ENCODE results near the gene FBN1. TPM values are rescaled to one million over a fixed set of nuclear protein-coding genes. Genes with fewer than 3 reads are reported as not detected.

FBN1 gene
- total and polyA plus RNA-seq, 2 of the 13 experiments (the other 11 are each of a cell fraction or from before 2014, with no cell fraction given) = 1.5 to 3.0 TPM

GRCh38 chr15:48494631-48495030 lies 150.9 kb downstream of the FBN1 start:
- WGBS (ENCODE audit: low lambda C conversion rate) = 79% methylated on average over 2 of the region's 2 CpGs
- no peaks in the 10 kb centered on the region for H3K27me3 ChIP-seq (ENCODE audit: control insufficient read depth in 1 of 2, insufficient read depth in 2 of 2, low read length in 2 of 2)

More at GRCh38 chr15:48494631-48495030, 150.9 kb downstream of the FBN1 start:
- intact Hi-C loops (cut with micrococcal nuclease; ENCODE audit: unreplicated experiment) (no loop called here), in situ Hi-C loops (cut with HindIII; ENCODE audit: extremely low pct_ligation_motif_present, low pct_unique_long_range_greater_than_20kb) (no loop called here)
- ChIA-PET POLR2A (no interaction called here), CTCF (ENCODE audit: low intra/inter-chr PET ratio, low total read pairs) (no interaction called here)
- no peak for FAIRE-seq
- BruUV-seq (replicated peaks) = no TSS peak
- Histone ChIP-seq H3K79me2 (ENCODE audit: insufficient read depth, low read length) (no peaks in the 10 kb centered on the region), H3K9ac (ENCODE audit: insufficient read depth, low read depth, low read length) (no peak overlapping the region), H2AFZ (ENCODE audit: low read length) (no peak overlapping the region), H3K9me3 (ENCODE audit: low read length) (no peaks in the 10 kb centered on the region), H3K27ac (ENCODE audit: extremely low read length, insufficient read depth, low read length) (no peak overlapping the region), H3K4me2 (ENCODE audit: low read depth, low read length) (no peak overlapping the region), H3K4me3 (replicated peaks in 1 of 3; ENCODE audit: insufficient read depth in 1 of 3, low read depth in 2 of 3, low read length in 3 of 3) (no peak overlapping the region), H4K20me1 (ENCODE audit: insufficient read depth, low read length) (no peaks in the 10 kb centered on the region), H3K36me3 (replicated peaks in 1 of 2; ENCODE audit: control insufficient read depth in 1 of 2, insufficient read depth in 2 of 2, low read length in 2 of 2) (no peaks in the 10 kb centered on the region), H3K4me1 (ENCODE audit: insufficient read depth, low read length) (no peaks in the 10 kb centered on the region)
- TF ChIP-seq HNRNPK (IDR thresholded peaks at IDR 0.05; ENCODE audit: low read depth, low read length, poor library complexity, severe bottlenecking) (no peak), ZNF549 (CRISPR knock-in tag; IDR thresholded peaks at IDR 0.05) (no peak), SKI (IDR thresholded peaks at IDR 0.05; ENCODE audit: partially characterized antibody) (no peak), ZNF281 (CRISPR knock-in tag; IDR thresholded peaks at IDR 0.05; ENCODE audit: borderline replicate concordance) (no peak), ZBTB20 (CRISPR knock-in tag; IDR thresholded peaks at IDR 0.05; ENCODE audit: borderline replicate concordance, low read depth) (no peak), ZNF597 (CRISPR knock-in tag; IDR thresholded peaks at IDR 0.05) (no peak), PATZ1 (CRISPR knock-in tag; IDR thresholded peaks at IDR 0.05) (no peak), MTF2 (CRISPR knock-in tag; IDR thresholded peaks at IDR 0.05; ENCODE audit: borderline replicate concordance) (no peak), ZNF224 (CRISPR knock-in tag; IDR thresholded peaks at IDR 0.05) (no peak), DR1 (CRISPR knock-in tag; IDR thresholded peaks at IDR 0.05) (no peak)
- ATAC-seq = no peak
- DNase-seq (ENCODE audit: low spot score) = no peak
